Osteoblast (primary cell): ENCODE measurements around the gene GLI1. TPM values are rescaled to one million over a fixed set of nuclear protein-coding genes. Genes with fewer than 3 reads are reported as not detected.

Source experiments
- DNase-seq: peaks from one replicate; pipeline ENCODE4 v3.0.0; 2011; ENCODE audit warnings: low spot score, mixed read lengths; ENCODE audit not compliant: insufficient read length; ENCODE audit errors: missing footprints
- H2AFZ ChIP-seq: 2 replicates; pipeline ENCODE4 v1.6.0; 2011; ENCODE audit warnings: mild to moderate bottlenecking, low read length
- H3K27ac ChIP-seq: 2 replicates; pipeline ENCODE4 v1.5.1; 2011; ENCODE audit warnings: mild to moderate bottlenecking, low read depth, low read length, moderate library complexity
- H3K27me3 ChIP-seq: 2 replicates; pipeline ENCODE4 v1.6.0; 2012; ENCODE audit warnings: mild to moderate bottlenecking, control low read depth, inconsistent platforms, low read length, moderate library complexity; ENCODE audit not compliant: insufficient read depth
- H3K36me3 ChIP-seq: 2 replicates; pipeline ENCODE4 v1.5.1; 2011; ENCODE audit warnings: mild to moderate bottlenecking, low read length, control low read depth, moderate library complexity; ENCODE audit not compliant: insufficient read depth
- H3K4me1 ChIP-seq: 2 replicates; pipeline ENCODE4 v1.5.1; 2011; ENCODE audit warnings: mild to moderate bottlenecking, low read length, control low read depth, moderate library complexity; ENCODE audit not compliant: insufficient read depth
- H3K4me2 ChIP-seq: 2 replicates; pipeline ENCODE4 v1.6.0; 2011; ENCODE audit warnings: mild to moderate bottlenecking, low read length; ENCODE audit not compliant: insufficient read depth
- H3K4me3 ChIP-seq: fragments of 200-600 bp; sonication (generic); 3 replicates; pipeline ENCODE4 v1.5.1; 2012; ENCODE audit warnings: mild to moderate bottlenecking, low read length, inconsistent platforms; ENCODE audit not compliant: insufficient read depth
- H3K79me2 ChIP-seq: 2 replicates; pipeline ENCODE4 v1.6.0; 2012; ENCODE audit warnings: mild to moderate bottlenecking, low read length, control low read depth, inconsistent platforms; ENCODE audit not compliant: insufficient read depth
- H3K9me3 ChIP-seq: 2 replicates; pipeline ENCODE4 v1.5.1; 2011; ENCODE audit warnings: low read depth, low read length, control low read depth
- H4K20me1 ChIP-seq: 2 replicates; pipeline ENCODE4 v1.6.0; 2012; ENCODE audit warnings: mild to moderate bottlenecking, low read length, control low read depth; ENCODE audit not compliant: insufficient read depth
- total RNA-seq: library from RNA; depleted of rRNA; stranded (reverse); fragments of >200 nt; gene quantifications from 2 replicates; pipeline ENCODE4 v1.2.3, GENCODE V29; 2012
- TF ChIP-seq, protein P1 (sequence below): IDR thresholded peaks from 2 replicates; pipeline ENCODE4 v1.5.1; 2011; ENCODE audit warnings: mild to moderate bottlenecking, low read depth, low read length, moderate library complexity; ENCODE audit errors: extremely low read depth

Gene GLI1
- total RNA-seq, 1 donor, result 0.36 TPM

- H3K27me3 ChIP-seq, result no peaks in the 10 kb centered on the region
- no peak overlapping the region for H3K4me3 ChIP-seq
- TF ChIP-seq, protein P1, sequence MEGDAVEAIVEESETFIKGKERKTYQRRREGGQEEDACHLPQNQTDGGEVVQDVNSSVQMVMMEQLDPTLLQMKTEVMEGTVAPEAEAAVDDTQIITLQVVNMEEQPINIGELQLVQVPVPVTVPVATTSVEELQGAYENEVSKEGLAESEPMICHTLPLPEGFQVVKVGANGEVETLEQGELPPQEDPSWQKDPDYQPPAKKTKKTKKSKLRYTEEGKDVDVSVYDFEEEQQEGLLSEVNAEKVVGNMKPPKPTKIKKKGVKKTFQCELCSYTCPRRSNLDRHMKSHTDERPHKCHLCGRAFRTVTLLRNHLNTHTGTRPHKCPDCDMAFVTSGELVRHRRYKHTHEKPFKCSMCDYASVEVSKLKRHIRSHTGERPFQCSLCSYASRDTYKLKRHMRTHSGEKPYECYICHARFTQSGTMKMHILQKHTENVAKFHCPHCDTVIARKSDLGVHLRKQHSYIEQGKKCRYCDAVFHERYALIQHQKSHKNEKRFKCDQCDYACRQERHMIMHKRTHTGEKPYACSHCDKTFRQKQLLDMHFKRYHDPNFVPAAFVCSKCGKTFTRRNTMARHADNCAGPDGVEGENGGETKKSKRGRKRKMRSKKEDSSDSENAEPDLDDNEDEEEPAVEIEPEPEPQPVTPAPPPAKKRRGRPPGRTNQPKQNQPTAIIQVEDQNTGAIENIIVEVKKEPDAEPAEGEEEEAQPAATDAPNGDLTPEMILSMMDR, result no peak
- no peak overlapping the region for H2AFZ ChIP-seq
- no peak for DNase-seq
- no peak overlapping the region for H3K27ac ChIP-seq
- peaks cover 84% of the 10 kb centered on the region for H3K36me3 ChIP-seq
- H3K4me2 ChIP-seq, result no peak overlapping the region
- no peaks in the 10 kb centered on the region for H3K9me3 ChIP-seq
- H3K4me1 ChIP-seq, result peaks cover 27% of the 10 kb centered on the region
- H3K79me2 ChIP-seq, result peaks cover 34% of the 10 kb centered on the region
- H4K20me1 ChIP-seq, result peaks cover 35% of the 10 kb centered on the region
These were observed 55.3 kb downstream of the GLI1 start for GRCh38 chr12:57514720-57515407.

DNA sequence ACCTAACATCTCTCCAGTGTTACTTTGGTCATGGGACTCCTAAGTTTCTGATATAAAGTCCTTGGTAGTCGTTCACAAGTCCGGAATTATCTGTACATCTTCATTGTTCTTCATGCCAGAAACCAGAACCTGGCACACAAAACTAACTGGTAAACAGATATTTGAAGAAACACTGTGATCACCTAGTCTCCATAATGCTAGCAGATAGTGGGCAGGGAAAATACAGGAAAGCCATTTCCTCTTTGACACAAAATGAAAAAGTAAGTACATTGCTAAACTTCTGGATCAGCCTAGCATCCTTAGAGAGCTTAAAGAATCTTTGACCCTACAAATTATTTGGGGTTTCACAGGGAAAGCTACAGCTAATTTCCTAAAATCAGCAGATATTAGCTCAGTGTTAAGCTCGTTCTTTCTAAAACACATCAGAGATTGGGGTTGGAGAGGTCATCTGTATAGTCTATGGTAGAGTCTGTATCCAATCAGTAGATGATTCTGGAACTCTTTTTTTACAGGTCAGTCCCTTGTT is 55.9 kb downstream of the GLI1 start:
- TF ChIP-seq, protein P1, result no peak
- no peak for DNase-seq
- Histone ChIP-seq H4K20me1 (peaks cover 39% of the 10 kb centered on the region), H2AFZ (no peak overlapping the region), H3K4me1 (peaks cover 27% of the 10 kb centered on the region), H3K9me3 (no peaks in the 10 kb centered on the region), H3K36me3 (peaks cover 81% of the 10 kb centered on the region), H3K27ac (no peak overlapping the region), H3K27me3 (no peaks in the 10 kb centered on the region), H3K4me3 (no peak overlapping the region), H3K79me2 (peaks cover 38% of the 10 kb centered on the region), H3K4me2 (no peak overlapping the region)

DNA sequence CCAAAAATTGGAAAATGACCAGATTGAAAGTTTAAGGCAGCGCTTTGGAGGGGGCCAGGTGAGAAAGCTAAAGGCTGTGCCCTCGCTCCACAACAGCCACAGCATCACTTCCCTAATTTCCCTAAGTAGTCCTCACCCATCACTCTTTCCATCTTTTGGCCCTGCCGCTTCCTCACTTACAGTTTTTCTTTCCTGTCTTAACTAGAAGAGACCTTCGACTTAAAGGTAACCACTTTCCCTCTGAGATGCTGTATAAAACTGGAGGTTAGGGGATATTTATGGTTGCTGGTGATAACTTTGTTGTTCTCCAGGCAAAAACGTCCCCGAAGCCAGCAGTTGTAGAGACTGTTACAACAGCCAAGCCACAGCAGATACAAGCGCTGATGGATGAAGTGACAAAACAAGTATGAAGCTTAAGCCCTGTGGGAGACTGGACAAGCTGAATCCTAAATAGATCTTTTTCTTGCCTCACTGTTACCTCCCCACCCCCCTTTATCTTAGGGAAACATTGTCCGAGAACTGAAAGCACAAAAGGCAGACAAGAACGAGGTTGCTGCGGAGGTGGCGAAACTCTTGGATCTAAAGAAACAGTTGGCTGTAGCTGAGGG is 56.5 kb downstream of the GLI1 start:
- Histone ChIP-seq H3K4me3 (no peak overlapping the region), H3K27ac (peak overlapping the region; percentile 99), H3K36me3 (peaks cover 75% of the 10 kb centered on the region), H3K9me3 (no peaks in the 10 kb centered on the region), H3K4me1 (peaks cover 31% of the 10 kb centered on the region), H3K79me2 (peaks cover 38% of the 10 kb centered on the region), H4K20me1 (peaks cover 39% of the 10 kb centered on the region), H3K4me2 (no peak overlapping the region), H2AFZ (no peak overlapping the region), H3K27me3 (no peaks in the 10 kb centered on the region)
- TF ChIP-seq, protein P1, result no peak
- DNase-seq, result no peak

DNA sequence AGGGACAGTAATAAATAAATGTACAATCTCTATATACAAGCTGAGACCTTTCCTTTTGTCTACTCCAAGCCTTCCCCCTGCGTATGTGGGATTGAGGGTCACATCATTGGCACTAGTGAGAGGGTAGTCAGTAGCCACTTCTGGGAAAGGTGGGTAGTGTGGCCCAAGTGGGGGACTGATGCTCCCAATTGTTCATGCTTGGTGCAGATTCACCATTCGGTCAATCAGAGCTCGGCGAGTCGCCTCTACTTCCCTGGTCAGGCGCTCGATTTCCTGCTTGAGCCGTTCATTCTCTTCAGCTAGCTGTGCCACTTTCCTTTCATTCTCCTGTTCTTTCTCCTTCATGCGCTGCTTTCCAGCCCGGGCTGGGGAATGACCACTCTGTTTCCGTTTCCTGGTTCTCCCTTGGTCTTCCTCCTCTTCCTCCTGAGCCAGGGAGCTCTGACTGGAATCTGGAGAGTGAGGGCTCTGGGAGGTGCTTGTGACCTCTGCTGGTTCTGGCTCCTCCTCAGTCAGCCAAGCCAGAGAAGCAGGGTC is 57.1 kb downstream of the GLI1 start:
- Histone ChIP-seq H3K9me3 (no peaks in the 10 kb centered on the region), H3K79me2 (peaks cover 38% of the 10 kb centered on the region), H3K4me3 (no peak overlapping the region), H3K4me2 (peak overlapping the region; percentile 21), H3K27me3 (no peaks in the 10 kb centered on the region), H4K20me1 (peaks cover 39% of the 10 kb centered on the region), H3K27ac (peak overlapping the region; percentile 99), H2AFZ (no peak overlapping the region), H3K4me1 (peaks cover 37% of the 10 kb centered on the region), H3K36me3 (peaks cover 68% of the 10 kb centered on the region)
- TF ChIP-seq, protein P1, result no peak
- DNase-seq, result no peak
